Caco-2 (cell line): Measurements from ENCODE around the gene NKX1-1. TPM values are rescaled to one million over a fixed set of nuclear protein-coding genes. Genes with fewer than 3 reads are reported as not detected.

Experiments used
- BruUV-seq: library from RNA; stranded (reverse); fragments of 400-500 nt; replicated peaks from 2 replicates; lab custom pipeline; 2021; lab: Mats Ljungman, UMichigan
- CTCF ChIA-PET: fragments of 300-600 bp; sonication (Branson Sonifier 250); formaldehyde crosslinking; loops from one replicate; lab custom pipeline; 2022; ENCODE audit warnings: antibody characterized with exemption; lab: Charles Lee
- POLR2A ChIA-PET: fragments of 300-600 bp; sonication (Branson Sonifier 250); formaldehyde crosslinking; loops from one replicate; lab custom pipeline; 2022; ENCODE audit warnings: antibody characterized with exemption; lab: Charles Lee
- DNase-seq, 2 experiments: peaks; one replicate each; pipeline versions ENCODE4 v3.0.0 to v3.0.0-alpha.2; 2020 to 2022
- H3K27me3 ChIP-seq: replicated peaks from 2 replicates; pipeline ENCODE4 v1.6.0; 2011; ENCODE audit warnings: low read length; ENCODE audit not compliant: control insufficient read depth, insufficient read depth
- H3K36me3 ChIP-seq: 2 replicates; pipeline ENCODE4 v1.5.1; 2011; ENCODE audit warnings: low read length; ENCODE audit not compliant: control insufficient read depth, insufficient read depth
- H3K4me1 ChIP-seq: fragments of 250-450 bp; sonication (Bioruptor Pico); 2 replicates; pipeline ENCODE4 v1.5.1; 2020; ENCODE audit warnings: mild to moderate bottlenecking
- H3K4me3 ChIP-seq: 2 replicates; pipeline ENCODE4 v1.5.1; 2011; ENCODE audit warnings: low read depth, mild to moderate bottlenecking, control low read depth, low read length
- H3K9me3 ChIP-seq: fragments of 250-450 bp; sonication (Bioruptor Pico); 2 replicates; pipeline ENCODE4 v1.5.1; 2020; ENCODE audit warnings: mild to moderate bottlenecking, moderate library complexity
- H3K27ac Mint-ChIP-seq: one replicate; pipeline ENCODE4 v1.8.0; 2022; ENCODE audit warnings: mixed read lengths; ENCODE audit not compliant: unreplicated experiment
- H3K27me3 Mint-ChIP-seq: one replicate; pipeline ENCODE4 v1.8.0; 2022; ENCODE audit warnings: mixed read lengths; ENCODE audit not compliant: insufficient read depth, unreplicated experiment
- H3K36me3 Mint-ChIP-seq: one replicate; pipeline ENCODE4 v1.8.0; 2022; ENCODE audit warnings: mild to moderate bottlenecking, mixed read lengths; ENCODE audit not compliant: insufficient read depth, unreplicated experiment
- H3K4me1 Mint-ChIP-seq: one replicate; pipeline ENCODE4 v1.8.0; 2022; ENCODE audit warnings: low read depth, mixed read lengths; ENCODE audit not compliant: unreplicated experiment
- H3K4me3 Mint-ChIP-seq: one replicate; pipeline ENCODE4 v1.8.0; 2022; ENCODE audit warnings: mild to moderate bottlenecking, moderate library complexity, mixed read lengths; ENCODE audit not compliant: unreplicated experiment
- H3K9me3 Mint-ChIP-seq: one replicate; pipeline ENCODE4 v1.8.0; 2022; ENCODE audit warnings: mixed read lengths; ENCODE audit not compliant: unreplicated experiment
- CTCF ChIP-seq, 2 experiments: fragments of 200-600 bp in 1 of 2; IDR thresholded peaks; 1 replicate in 1 of 2; 2 replicates in 1 of 2; pipeline versions ENCODE4 v1.5.1 to v1.8.0; 2011 to 2022; ENCODE audit warnings: antibody characterized with exemption in 1 of 2, control low read depth in 1 of 2, inconsistent platforms in 1 of 2, low read depth in 1 of 2, low read length in 1 of 2, mild to moderate bottlenecking in 1 of 2, moderate library complexity in 1 of 2; ENCODE audit not compliant: insufficient read depth in 1 of 2, severe bottlenecking in 1 of 2, unreplicated experiment in 1 of 2
- intact Hi-C: fragments of 100-400 bp; cut with micrococcal nuclease; formaldehyde crosslinking; loops from one replicate; pipeline ENCODE4 v1.10.0; 2022; ENCODE audit not compliant: unreplicated experiment
- total RNA-seq: library from RNA; stranded (reverse); gene quantifications from 2 replicates; pipeline ENCODE4 v1.2.3, GENCODE V29; 2022

Gene NKX1-1
- total RNA-seq, 1 experiment from 2014 or later = not detected

- CTCF ChIA-PET = no interaction called here
- no peaks in the 10 kb centered on the region for H3K9me3 ChIP-seq
- Mint-ChIP-seq H3K9me3 (no peaks in the 10 kb centered on the region), H3K4me3 (no peak overlapping the region), H3K27ac (no peak overlapping the region), H3K4me1 (no peaks in the 10 kb centered on the region), H3K27me3 (no peaks in the 10 kb centered on the region), H3K36me3 (peaks cover 21% of the 10 kb centered on the region)
- POLR2A ChIA-PET = no interaction called here
- no peaks in the 10 kb centered on the region for H3K27me3 ChIP-seq
- H3K4me1 ChIP-seq = no peaks in the 10 kb centered on the region
- intact Hi-C loops = no loop called here
- no peak overlapping the region for H3K4me3 ChIP-seq
- BruUV-seq = no TSS peak
- no peak for TF ChIP-seq CTCF (IDR thresholded peaks at IDR 0.05; ENCODE audit: insufficient read depth in 1 of 2, low read depth in 1 of 2, low read length in 1 of 2, severe bottlenecking in 1 of 2, unreplicated experiment in 1 of 2)
- no peak for DNase-seq
- H3K36me3 ChIP-seq = no peaks in the 10 kb centered on the region
These were observed 45.6 kb downstream of the NKX1-1 start for GRCh38 chr4:1360423-1361283.

- DNase-seq = no peak
- H3K4me1 Mint-ChIP-seq = no peaks in the 10 kb centered on the region
- H3K27ac Mint-ChIP-seq = no peak overlapping the region
- Histone ChIP-seq H3K4me3 (no peak overlapping the region), H3K27me3 (no peaks in the 10 kb centered on the region), H3K4me1 (no peaks in the 10 kb centered on the region), H3K9me3 (no peaks in the 10 kb centered on the region), H3K36me3 (no peaks in the 10 kb centered on the region)
- H3K36me3 Mint-ChIP-seq = peaks cover 21% of the 10 kb centered on the region
- BruUV-seq = no TSS peak
- POLR2A ChIA-PET = no interaction called here
- no peaks in the 10 kb centered on the region for H3K27me3 Mint-ChIP-seq
- intact Hi-C loops = no loop called here
- H3K4me3 Mint-ChIP-seq = no peak overlapping the region
- CTCF ChIA-PET = no interaction called here
- no peaks in the 10 kb centered on the region for H3K9me3 Mint-ChIP-seq
- no peak for TF ChIP-seq CTCF (IDR thresholded peaks at IDR 0.05; ENCODE audit: insufficient read depth in 1 of 2, low read depth in 1 of 2, low read length in 1 of 2, severe bottlenecking in 1 of 2, unreplicated experiment in 1 of 2)
These were observed 46.3 kb downstream of the NKX1-1 start for GRCh38 chr4:1359976-1360375.

- Histone ChIP-seq H3K9me3 (no peaks in the 10 kb centered on the region), H3K4me1 (no peaks in the 10 kb centered on the region), H3K27me3 (no peaks in the 10 kb centered on the region), H3K36me3 (no peaks in the 10 kb centered on the region), H3K4me3 (no peak overlapping the region)
- H3K9me3 Mint-ChIP-seq = no peaks in the 10 kb centered on the region
- intact Hi-C loops = no loop called here
- DNase-seq = no peak
- BruUV-seq = no TSS peak
- H3K27me3 Mint-ChIP-seq = no peaks in the 10 kb centered on the region
- TF ChIP-seq CTCF (IDR thresholded peaks at IDR 0.05; ENCODE audit: insufficient read depth in 1 of 2, low read depth in 1 of 2, low read length in 1 of 2, severe bottlenecking in 1 of 2, unreplicated experiment in 1 of 2) = no peak
- POLR2A ChIA-PET = no interaction called here
- no peak overlapping the region for H3K4me3 Mint-ChIP-seq
- CTCF ChIA-PET = no interaction called here
- H3K27ac Mint-ChIP-seq = no peak overlapping the region
- no peaks in the 10 kb centered on the region for H3K4me1 Mint-ChIP-seq
- H3K36me3 Mint-ChIP-seq = peaks cover 21% of the 10 kb centered on the region
These were observed 47.1 kb downstream of the NKX1-1 start for GRCh38 chr4:1359144-1359501.
